HuH-7.5 (cell line): Measurements from ENCODE around the gene GMPPA.
A peak's percentile ranks its signal among the peaks of the same experiment; 100 is the strongest.

Source experiments
- DNase-seq: peaks from one replicate; pipeline ENCODE4 v3.0.0; 2011; ENCODE audit warnings: low spot score

Gene GMPPA

GRCh38 chr2:219540784-219541504 is 42.3 kb downstream of the GMPPA start:
- DNase-seq: no peak

DNA sequence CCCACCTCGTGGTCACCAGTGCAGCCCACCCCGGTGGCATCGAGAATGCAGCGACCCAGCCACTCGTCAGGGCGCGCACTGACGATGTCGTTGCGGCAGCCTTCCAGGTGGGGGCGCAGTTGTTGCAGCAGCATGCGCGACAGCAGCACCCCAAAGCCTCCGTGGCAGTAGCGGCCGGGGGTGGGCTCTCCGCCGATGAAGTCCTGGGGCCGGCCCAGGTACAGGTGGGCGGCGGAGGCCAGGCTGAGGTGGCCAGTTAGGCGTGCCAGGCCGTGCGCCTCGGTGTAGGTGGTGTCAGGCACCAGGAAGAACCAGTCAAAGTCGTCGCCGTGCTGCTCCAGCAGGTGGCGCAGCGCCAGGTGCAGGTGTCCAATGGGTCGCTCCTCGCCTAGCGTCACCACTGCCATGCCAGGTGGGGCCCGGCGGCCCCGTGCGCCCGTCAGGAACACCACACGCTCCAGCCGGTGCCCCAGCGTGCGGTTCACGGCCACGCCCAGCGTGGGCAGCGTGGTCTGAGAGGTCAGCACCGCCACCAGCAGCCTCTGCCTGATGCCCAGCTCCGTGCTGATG is 43.0 kb downstream of the GMPPA start:
- peak; percentile 94 for DNase-seq

DNA sequence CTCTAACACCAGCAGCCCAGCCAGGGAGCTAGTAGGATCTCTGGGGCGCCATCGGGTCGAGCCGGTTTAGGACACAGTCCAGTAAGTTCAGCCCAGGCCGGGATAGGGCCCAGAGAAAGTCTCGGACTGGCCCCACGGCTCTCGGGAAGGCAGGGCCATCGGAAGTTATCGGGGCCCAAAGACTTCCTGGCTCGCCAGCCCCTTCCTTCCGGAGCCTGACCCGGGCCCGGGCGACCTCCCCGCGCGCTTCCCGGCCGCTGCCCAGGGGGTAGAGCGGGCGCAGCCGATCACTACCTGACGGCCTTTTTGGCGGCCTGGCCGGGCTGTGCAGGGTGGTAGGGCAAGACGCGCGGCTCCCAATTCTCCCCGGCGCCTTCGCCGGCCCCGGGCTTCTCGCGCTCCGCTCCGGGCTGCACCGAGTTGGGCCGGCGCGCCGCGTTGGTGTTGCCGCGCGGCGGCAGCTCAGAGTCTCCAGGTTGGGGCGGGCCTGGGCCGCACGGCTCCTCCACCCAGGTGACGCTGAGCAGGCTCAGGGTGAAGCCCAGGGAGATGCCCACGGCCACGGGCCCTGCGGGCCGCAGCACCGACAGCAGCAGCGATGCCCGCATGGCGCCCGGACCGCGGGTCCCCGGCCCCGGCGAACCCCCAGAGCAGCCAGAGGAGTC is 44.4 kb downstream of the GMPPA start:
- peak; percentile 66 for DNase-seq

GRCh38 chr2:219543596-219544358 is 45.1 kb downstream of the GMPPA start, which contains the start of the genes CHPF and TMEM198:
Gene CHPF, minus strand, starts transcription at chr2:219543809. Its CDS starts 271 bp downstream, at chr2:219543538.
Gene TMEM198, plus strand, starts transcription at chr2:219544028. Its CDS starts 700 bp downstream, at chr2:219544728.
- DNase-seq: peak; percentile 99

DNA sequence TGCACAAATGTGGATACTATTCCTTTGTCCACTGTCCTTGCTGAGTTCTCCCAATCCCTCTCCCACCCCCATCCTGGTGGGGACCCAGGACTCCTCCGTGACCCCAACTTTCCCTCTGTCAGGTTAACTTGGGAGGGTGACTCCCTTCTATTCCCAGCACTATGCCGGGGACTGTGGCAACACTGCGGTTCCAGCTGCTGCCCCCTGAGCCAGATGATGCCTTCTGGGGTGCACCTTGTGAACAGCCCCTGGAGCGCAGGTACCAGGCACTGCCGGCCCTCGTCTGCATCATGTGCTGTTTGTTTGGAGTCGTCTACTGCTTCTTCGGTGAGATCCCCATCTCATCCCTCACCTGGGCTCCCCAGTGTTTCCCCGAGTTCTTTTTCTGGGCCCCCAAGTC is 45.9 kb downstream of the GMPPA start:
- DNase-seq: no peak

- DNase-seq: no peak
Measured at GRCh38 chr2:219545295-219545942, 46.7 kb downstream of the GMPPA start.

- DNase-seq: no peak
Measured at GRCh38 chr2:219545943-219546352, 47.3 kb downstream of the GMPPA start.

DNA sequence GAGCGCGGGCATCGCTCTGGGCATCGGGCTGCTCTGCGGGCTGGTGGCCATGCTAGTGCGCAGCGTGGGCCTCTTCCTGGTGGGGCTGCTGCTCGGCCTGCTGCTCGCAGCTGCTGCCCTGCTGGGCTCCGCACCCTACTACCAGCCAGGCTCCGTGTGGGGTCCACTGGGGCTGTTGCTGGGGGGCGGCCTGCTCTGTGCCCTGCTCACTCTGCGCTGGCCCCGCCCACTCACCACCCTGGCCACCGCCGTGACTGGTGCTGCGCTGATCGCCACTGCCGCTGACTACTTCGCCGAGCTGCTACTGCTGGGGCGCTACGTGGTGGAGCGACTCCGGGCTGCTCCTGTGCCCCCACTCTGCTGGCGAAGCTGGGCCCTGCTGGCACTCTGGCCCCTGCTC is 48.9 kb downstream of the GMPPA start:
- no peak for DNase-seq

DNA sequence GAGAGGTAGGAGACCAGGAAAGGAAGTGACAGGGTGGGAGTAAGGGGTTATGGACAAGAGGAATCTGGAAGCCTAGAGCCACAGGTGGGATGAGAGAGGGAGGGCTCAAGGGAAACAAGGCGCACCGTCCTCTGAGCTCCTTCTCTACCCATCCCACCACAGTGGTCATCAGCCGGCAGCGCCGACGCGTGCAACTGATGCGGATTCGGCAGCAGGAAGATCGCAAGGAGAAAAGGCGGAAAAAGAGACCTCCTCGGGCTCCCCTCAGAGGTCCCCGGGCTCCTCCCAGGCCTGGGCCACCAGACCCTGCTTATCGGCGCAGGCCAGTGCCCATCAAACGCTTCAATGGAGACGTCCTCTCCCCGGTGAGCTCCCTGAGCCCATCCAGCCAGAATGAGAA is 50.3 kb downstream of the GMPPA start:
- DNase-seq: no peak

DNA sequence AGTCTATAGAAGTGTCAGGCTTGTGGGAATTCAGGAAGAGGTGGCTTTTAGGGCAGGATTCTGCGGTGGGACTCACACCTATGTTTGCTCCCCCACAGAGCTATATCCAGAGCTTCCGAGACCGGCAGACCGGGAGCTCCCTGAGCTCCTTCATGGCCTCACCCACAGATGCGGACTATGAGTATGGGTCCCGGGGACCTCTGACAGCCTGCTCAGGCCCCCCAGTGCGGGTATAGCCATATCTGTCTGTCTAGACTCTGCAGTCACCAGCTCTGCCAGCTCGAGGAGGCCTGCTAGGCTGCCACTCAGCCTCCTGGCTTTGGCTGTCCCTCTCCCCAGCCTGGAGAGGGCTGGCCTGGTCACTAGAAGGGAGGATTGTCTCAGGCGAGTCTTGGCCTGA is 50.9 kb downstream of the GMPPA start:
- DNase-seq: no peak

DNA sequence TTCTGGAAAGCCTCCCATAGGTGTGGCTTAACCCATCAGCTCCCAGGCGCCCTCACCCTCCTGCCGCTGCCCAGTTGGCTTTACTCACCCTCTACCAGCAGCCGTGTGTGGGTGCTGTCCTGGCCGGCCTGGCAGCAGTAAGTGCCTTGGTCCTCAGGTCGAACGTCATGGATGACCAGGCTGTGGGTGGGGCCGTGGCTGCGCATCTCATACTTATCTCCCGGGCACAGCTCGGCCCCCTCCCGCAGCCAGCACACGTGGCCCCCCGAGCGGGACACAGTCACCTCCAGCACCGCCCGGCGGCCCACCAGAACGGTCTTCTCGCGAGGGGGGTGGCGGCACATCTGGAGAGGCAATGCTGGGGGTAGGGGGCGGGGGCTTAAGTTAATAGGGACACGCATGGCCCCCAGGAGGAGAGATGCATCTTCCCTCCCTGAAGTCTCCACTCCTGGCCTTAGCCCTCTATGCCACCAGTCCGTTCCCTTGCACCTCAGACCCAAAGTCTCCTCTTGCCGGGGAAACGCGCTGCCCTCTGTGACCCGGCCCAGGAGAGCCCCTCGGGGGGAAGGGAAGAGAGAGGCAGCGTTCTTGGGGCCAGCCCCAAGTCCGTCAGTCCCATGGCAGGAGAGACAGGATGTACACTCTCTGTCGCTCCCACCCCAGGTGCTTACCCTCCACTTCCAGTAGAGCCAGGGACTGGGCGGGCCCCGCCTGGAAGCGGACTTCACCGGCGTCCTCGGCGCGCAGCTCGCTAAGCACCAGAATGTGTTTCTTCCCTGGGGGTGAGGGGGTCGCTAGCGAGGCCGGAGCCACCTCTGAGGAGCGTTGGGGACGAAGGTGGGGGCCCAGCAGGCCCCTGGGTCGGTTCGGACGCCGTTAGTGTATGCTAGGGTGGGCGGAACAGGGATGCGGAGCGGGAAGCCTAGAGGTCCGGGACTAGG is 53.0 kb downstream of the GMPPA start:
- peak; percentile 64 for DNase-seq

- peak; percentile 92 for DNase-seq
Measured at GRCh38 chr2:219552382-219553167, 53.9 kb downstream of the GMPPA start.

DNA sequence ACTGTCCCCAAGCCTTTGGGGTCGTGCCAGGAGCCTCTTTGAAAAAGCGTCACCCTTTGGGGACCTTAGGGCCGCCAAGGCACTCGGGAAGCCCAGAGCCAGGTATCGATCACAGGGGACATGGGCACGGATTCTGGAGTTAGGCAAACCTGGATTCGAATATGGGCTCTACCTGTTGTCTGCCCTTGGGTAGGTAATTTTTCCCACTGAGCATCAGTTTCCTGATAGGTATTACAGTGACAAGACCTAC is 54.4 kb downstream of the GMPPA start:
- DNase-seq: no peak

DNA sequence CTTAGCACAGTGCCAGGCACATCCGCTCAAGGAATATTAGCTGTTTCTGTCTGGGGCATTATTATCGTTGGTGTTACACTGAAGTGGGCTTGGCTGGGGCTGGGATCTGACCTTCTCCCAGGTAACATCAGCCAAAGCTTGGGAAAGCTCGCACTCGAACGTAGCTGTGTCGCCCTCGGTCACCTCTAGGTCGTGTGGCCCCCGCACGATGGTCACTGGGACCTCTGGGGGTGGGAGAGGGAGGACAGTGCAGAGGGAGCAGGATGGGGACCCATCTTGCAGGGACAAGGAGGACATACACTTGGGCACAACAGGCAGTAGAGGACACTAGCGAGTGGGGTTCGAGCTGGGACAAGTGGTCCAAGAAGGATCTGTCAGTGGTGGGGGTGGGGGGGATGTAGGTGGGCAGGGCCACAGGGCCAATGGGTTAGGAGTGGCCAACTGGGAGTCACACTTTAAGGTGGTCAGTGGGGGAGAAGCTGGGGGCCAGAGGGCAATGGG is 54.8 kb downstream of the GMPPA start:
- DNase-seq: no peak

GRCh38 chr2:219554350-219554749 is 55.7 kb downstream of the GMPPA start:
- no peak for DNase-seq

DNA sequence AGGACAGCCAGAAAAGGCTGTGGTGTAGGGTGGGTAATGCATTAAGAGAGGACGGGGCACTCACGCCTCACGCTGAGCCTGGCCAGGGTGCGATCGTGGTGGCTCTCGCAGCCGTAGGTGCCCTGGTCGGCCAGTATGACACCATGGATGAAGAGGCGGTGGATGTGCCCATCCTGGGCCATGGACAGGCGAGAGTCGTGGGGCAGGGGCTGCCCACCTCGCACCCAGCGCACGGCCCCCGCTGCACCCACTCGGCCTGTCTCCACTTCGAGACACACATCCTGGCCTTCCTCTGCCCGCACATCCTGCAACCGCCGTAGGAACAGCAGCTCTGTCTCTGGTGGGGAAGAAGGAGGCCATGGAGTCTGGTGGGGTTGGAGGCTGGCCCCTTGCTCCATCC is 57.3 kb downstream of the GMPPA start:
- DNase-seq: no peak

- no peak for DNase-seq
Measured at GRCh38 chr2:219556413-219556812, 57.7 kb downstream of the GMPPA start.
